Occipital lobe (tissue), 2 donors: ENCODE data around the gene CFAP157. TPM values are rescaled to one million over a fixed set of nuclear protein-coding genes. Genes with fewer than 3 reads are reported as not detected.

Source experiments
- DNase-seq: peaks from one replicate; lab custom pipeline; 2025; lab: John Stamatoyannopoulos, UW
- total RNA-seq: library from RNA; depleted of rRNA; stranded (reverse); fragments of >200 nt; gene quantifications from one replicate; pipeline ENCODE4 v1.2.3, GENCODE V29; 2014

CFAP157 gene
- total RNA-seq, 1 donor from 2014 or later: 0.16 TPM

GRCh38 chr9:127758843-127759242 lies 52.1 kb downstream of the CFAP157 start:
- DNase-seq: no peak

- DNase-seq: no peak
Observed at GRCh38 chr9:127761061-127761460, 54.3 kb downstream of the CFAP157 start.

GRCh38 chr9:127761491-127761956 lies 54.7 kb downstream of the CFAP157 start:
- no peak for DNase-seq

GRCh38 chr9:127762111-127762676 lies 55.4 kb downstream of the CFAP157 start:
- DNase-seq: no peak

GRCh38 chr9:127763918-127764384 lies 57.2 kb downstream of the CFAP157 start:
- DNase-seq: no peak

- DNase-seq: no peak
Observed at GRCh38 chr9:127765418-127765817, 58.6 kb downstream of the CFAP157 start.

Other genes starting within 250 kb of the CFAP157 start
- gene STXBP1, start 94.7 kb upstream of the CFAP157 start, total RNA-seq: 78.5 TPM
- 5.0 TPM for gene PTRH1, start 8.7 kb downstream of the CFAP157 start, total RNA-seq
- gene TTC16, start 9.1 kb downstream of the CFAP157 start, total RNA-seq: not detected
- gene TOR2A, start 28.3 kb downstream of the CFAP157 start, total RNA-seq: 7.0 TPM
- gene SH2D3C, start 71.7 kb downstream of the CFAP157 start, total RNA-seq: 5.1 TPM
- 45.1 TPM for gene CDK9, start 79.0 kb downstream of the CFAP157 start, total RNA-seq
- gene FPGS, start 95.9 kb downstream of the CFAP157 start, total RNA-seq: 18.1 TPM
- gene ENG, start 147.7 kb downstream of the CFAP157 start, total RNA-seq: 0.16 TPM
- gene AK1, start 170.7 kb downstream of the CFAP157 start, total RNA-seq: 28.4 TPM
- 31.8 TPM for gene ST6GALNAC6, start 192.6 kb downstream of the CFAP157 start, total RNA-seq
- 10.5 TPM for gene ST6GALNAC4, start 210.1 kb downstream of the CFAP157 start, total RNA-seq
- 1.4 TPM for gene PIP5KL1, start 223.8 kb downstream of the CFAP157 start, total RNA-seq
- 11.4 TPM for gene DPM2, start 230.9 kb downstream of the CFAP157 start, total RNA-seq